Stomach (tissue), 9 donors: ENCODE results near the gene PPP1R16B. TPM values are rescaled to one million over a fixed set of nuclear protein-coding genes. Genes with fewer than 3 reads are reported as not detected.

Source experiments
- DNase-seq, 2 donors: peaks; one replicate each; pipeline versions ENCODE4 v3.0.0 to v3.0.0-alpha.2; 2013 to 2019
- H3K27ac ChIP-seq, 5 donors: fragments of 200-600 bp in 4 of 5; sonication (generic) in 4 of 5; one replicate each; pipeline ENCODE4 v1.5.1; 2013 to 2019; ENCODE audit warnings: mild to moderate bottlenecking in 1 of 5, moderate library complexity in 1 of 5
- H3K27me3 ChIP-seq, 3 donors: fragments of 200-600 bp; sonication (generic); one replicate each; pipeline ENCODE4 v1.5.1; 2017 to 2019; ENCODE audit warnings: mixed run types in 1 of 3
- H3K36me3 ChIP-seq, 4 donors: fragments of 200-600 bp; sonication (generic); 1 replicate in 3 of 4; 2 replicates in 1 of 4; pipeline ENCODE4 v1.5.1; 2016 to 2019
- H3K4me1 ChIP-seq, 4 donors: fragments of 200-600 bp; sonication (generic); one replicate each; pipeline ENCODE4 v1.5.1; 2016 to 2019
- H3K4me3 ChIP-seq, 4 donors: fragments of 200-600 bp; sonication (generic) in 3 of 4; one replicate each; pipeline ENCODE4 v1.5.1; 2016 to 2019; ENCODE audit warnings: mild to moderate bottlenecking in 1 of 4
- H3K9me3 ChIP-seq, 4 donors: fragments of 200-600 bp; sonication (generic); one replicate each; pipeline ENCODE4 v1.5.1; 2016 to 2019
- CTCF ChIP-seq, 7 experiments: fragments of 450-650 bp in 4 of 7; fragments of 200-600 bp in 3 of 7; sonication (generic) in 3 of 7; IDR thresholded peaks; one replicate each; pipeline ENCODE4 v1.5.1; 2016 to 2019; ENCODE audit warnings: antibody characterized with exemption in 7 of 7, control low read depth in 2 of 7, mild to moderate bottlenecking in 1 of 7
- EP300 ChIP-seq: sonication (generic); formaldehyde crosslinking; IDR thresholded peaks from one replicate; pipeline ENCODE4 v1.6.1; 2017; ENCODE audit warnings: antibody characterized with exemption
- POLR2A ChIP-seq, 4 donors: fragments of 450-650 bp; IDR thresholded peaks; one replicate each; pipeline ENCODE4 v1.6.1; 2016; ENCODE audit warnings: antibody characterized with exemption in 4 of 4, control low read depth in 2 of 4, mild to moderate bottlenecking in 1 of 4, moderate library complexity in 1 of 4
- POLR2AphosphoS5 ChIP-seq, 3 donors: sonication (generic); formaldehyde crosslinking; IDR thresholded peaks; one replicate each; pipeline ENCODE4 v1.6.1; 2016; ENCODE audit warnings: antibody characterized with exemption in 3 of 3
- WGBS, 5 donors: extraction: QIAGEN DNeasy Blood & Tissue Kit in 3 of 5; methylation state at CpG; one replicate each; pipeline versions ENCODE4 v1.1.5 to v1.1.7; 2013 to 2018; 5-methylcytosine and 5-hydroxymethylcytosine counted together
- intact Hi-C: fragments of 100-400 bp; cut with DNase I; formaldehyde crosslinking; loops from one replicate; pipeline ENCODE4 v1.15.1; 2023; ENCODE audit warnings: low total_unique reads
- polyA plus RNA-seq, 3 donors: library from polyadenylated mRNA; stranded (reverse); fragments of 200-250 nt; gene quantifications; one replicate each; pipeline ENCODE4 v1.2.3, GENCODE V29; 2013
- total RNA-seq, 5 donors: library from RNA; depleted of rRNA; stranded (reverse); fragments of >200 nt; gene quantifications; one replicate each; pipeline versions ENCODE4 v1.1.0 to v1.2.3, GENCODE V29; 2014 to 2016
- donor health status: healthy with polysubstance abuse.
- donor health status: Bipolar disorder and iron deficiency.
- donor health status: healthy.

Gene PPP1R16B
- total and polyA plus RNA-seq, 8 donors: 1.2 to 18.7 (median 6.2) TPM

GRCh38 chr20:38896009-38896594, 90.6 kb downstream of the PPP1R16B start:
- no peak overlapping the region for H3K27ac ChIP-seq
- H3K4me1 ChIP-seq: peaks cover 0 to 16% (median 12%) of the 10 kb centered on the region in 4 donors
- peaks cover 0 to 22% (median 3%) of the 10 kb centered on the region in 3 donors for H3K27me3 ChIP-seq
- H3K36me3 ChIP-seq: no peaks in the 10 kb centered on the region
- intact Hi-C loops: no loop called here
- no peaks in the 10 kb centered on the region for H3K9me3 ChIP-seq
- no peak for TF ChIP-seq POLR2AphosphoS5 (IDR thresholded peaks at IDR 0.05)
- TF ChIP-seq CTCF (IDR thresholded peaks at IDR 0.05): no peak
- TF ChIP-seq EP300: no peak
- TF ChIP-seq POLR2A (IDR thresholded peaks at IDR 0.05): no peak
- no peak for DNase-seq
- no peak overlapping the region for H3K4me3 ChIP-seq

GRCh38 chr20:38897267-38897666, 91.8 kb downstream of the PPP1R16B start:
- peaks cover 0 to 4% (median under 1%) of the 10 kb centered on the region in 4 donors for H3K36me3 ChIP-seq
- H3K27ac ChIP-seq: no peak overlapping the region
- peaks cover 0 to 21% (median 3%) of the 10 kb centered on the region in 3 donors for H3K27me3 ChIP-seq
- peaks cover 0 to 16% (median 12%) of the 10 kb centered on the region in 4 donors for H3K4me1 ChIP-seq
- intact Hi-C loops: no loop called here
- no peaks in the 10 kb centered on the region for H3K9me3 ChIP-seq
- no peak overlapping the region for H3K4me3 ChIP-seq
- no peak for DNase-seq
- 80 to 92% (median 84%) methylated on average over 4 of the region's 4 CpGs for WGBS, 5 donors
- TF ChIP-seq CTCF (IDR thresholded peaks at IDR 0.05) (no peak), POLR2AphosphoS5 (IDR thresholded peaks at IDR 0.05) (no peak), POLR2A (IDR thresholded peaks at IDR 0.05) (no peak), EP300 (no peak)

GRCh38 chr20:38900606-38901005, 95.1 kb downstream of the PPP1R16B start:
- peaks cover 0 to 17% (median 11%) of the 10 kb centered on the region in 4 donors for H3K9me3 ChIP-seq
- DNase-seq: no peak
- no peak overlapping the region for H3K4me3 ChIP-seq
- intact Hi-C loops: no loop called here
- H3K27ac ChIP-seq: no peak overlapping the region
- H3K27me3 ChIP-seq: no peaks in the 10 kb centered on the region
- 80 to 91% (median 85%) methylated on average over 13 of the region's 13 CpGs for WGBS, 5 donors
- TF ChIP-seq EP300: no peak
- TF ChIP-seq CTCF (IDR thresholded peaks at IDR 0.05): no peak
- TF ChIP-seq POLR2AphosphoS5 (IDR thresholded peaks at IDR 0.05): no peak
- no peak for TF ChIP-seq POLR2A (IDR thresholded peaks at IDR 0.05)
- peaks cover 0 to 25% (median 8%) of the 10 kb centered on the region in 4 donors for H3K36me3 ChIP-seq
- no peaks in the 10 kb centered on the region for H3K4me1 ChIP-seq

- H3K27ac ChIP-seq: no peak overlapping the region
- no peak overlapping the region for H3K4me3 ChIP-seq
- DNase-seq: no peak
- intact Hi-C loops: no loop called here
- peaks cover 0 to 19% (median 14%) of the 10 kb centered on the region in 4 donors for H3K9me3 ChIP-seq
- H3K27me3 ChIP-seq: no peaks in the 10 kb centered on the region
- no peaks in the 10 kb centered on the region for H3K4me1 ChIP-seq
- 89 to 93% (median 91%) methylated on average over 7 to 8 of the region's 8 CpGs for WGBS, 5 donors
- no peak for TF ChIP-seq CTCF (IDR thresholded peaks at IDR 0.05)
- TF ChIP-seq EP300: no peak
- TF ChIP-seq POLR2A (IDR thresholded peaks at IDR 0.05): no peak
- no peak for TF ChIP-seq POLR2AphosphoS5 (IDR thresholded peaks at IDR 0.05)
- H3K36me3 ChIP-seq: peaks cover 0 to 29% (median 11%) of the 10 kb centered on the region in 4 donors
Observed at GRCh38 chr20:38902601-38903000, 97.1 kb downstream of the PPP1R16B start.
